GM23338 (cell line): ENCODE measurements around the gene ENOX2. TPM values are rescaled to one million over a fixed set of nuclear protein-coding genes. Genes with fewer than 3 reads are reported as not detected.

ENCODE experiments used
- ATAC-seq: fragments of 200-7000 bp; cut with Tn5 transposase; 3 replicates; pipeline ENCODE4 v1.9.1; 2020
- DNase-seq: peaks from one replicate; pipeline ENCODE4 v3.0.0-alpha.2; 2015; ENCODE audit warnings: low spot score
- H2AFZ ChIP-seq: fragments of 200-600 bp; sonication (generic); 2 replicates; pipeline ENCODE4 v1.8.0; 2016; ENCODE audit warnings: antibody characterized with exemption, mild to moderate bottlenecking, moderate library complexity
- H3F3A ChIP-seq: fragments of 200-600 bp; sonication (generic); replicated peaks from 2 replicates; pipeline ENCODE4 v1.8.0; 2017; ENCODE audit warnings: antibody characterized with exemption, mixed run types, low read depth
- H3K27ac ChIP-seq: fragments of 200-600 bp; sonication (generic); 2 replicates; pipeline ENCODE4 v1.6.1; 2016; ENCODE audit warnings: low read depth
- H3K27me3 ChIP-seq: fragments of 200-600 bp; sonication (generic); 2 replicates; pipeline ENCODE4 v1.8.0; 2016; ENCODE audit warnings: mild to moderate bottlenecking, mixed run types, moderate library complexity; ENCODE audit not compliant: insufficient read depth
- H3K36me3 ChIP-seq: fragments of 200-600 bp; sonication (generic); 2 replicates; pipeline ENCODE4 v1.8.0; 2016; ENCODE audit warnings: mild to moderate bottlenecking; ENCODE audit not compliant: insufficient read depth
- H3K4me1 ChIP-seq: fragments of 200-600 bp; sonication (generic); 2 replicates; pipeline ENCODE4 v1.8.0; 2016; ENCODE audit warnings: mild to moderate bottlenecking, moderate library complexity; ENCODE audit not compliant: insufficient read depth
- H3K4me2 ChIP-seq: fragments of 200-600 bp; sonication (generic); 2 replicates; pipeline ENCODE4 v1.7.1; 2017; ENCODE audit warnings: mixed run types
- H3K4me3 ChIP-seq: fragments of 200-600 bp; sonication (generic); 2 replicates; pipeline ENCODE4 v1.6.1; 2016; ENCODE audit warnings: mixed run types
- H3K79me2 ChIP-seq: fragments of 200-600 bp; sonication (generic); replicated peaks from 2 replicates; pipeline ENCODE4 v1.8.0; 2017; ENCODE audit warnings: mild to moderate bottlenecking; ENCODE audit not compliant: insufficient read depth
- H3K9me2 ChIP-seq: fragments of 200-600 bp; sonication (generic); 2 replicates; pipeline ENCODE4 v1.8.0; 2017; ENCODE audit not compliant: insufficient read depth
- H4K20me1 ChIP-seq: fragments of 200-600 bp; sonication (generic); replicated peaks from 2 replicates; pipeline ENCODE4 v1.8.0; 2017; ENCODE audit warnings: mild to moderate bottlenecking; ENCODE audit not compliant: insufficient read depth
- H3K27ac Mint-ChIP-seq: 2 replicates; pipeline ENCODE4 v1.8.0; 2020; ENCODE audit warnings: inconsistent platforms, mild to moderate bottlenecking, moderate library complexity, mixed read lengths
- H3K27me3 Mint-ChIP-seq: 3 replicates; pipeline ENCODE4 v1.8.0; 2022; ENCODE audit warnings: low read depth, mild to moderate bottlenecking, moderate library complexity, mixed read lengths, inconsistent platforms; ENCODE audit not compliant: insufficient read depth, poor library complexity
- H3K36me3 Mint-ChIP-seq: 3 replicates; pipeline ENCODE4 v1.8.0; 2021; ENCODE audit warnings: low read depth, mild to moderate bottlenecking, inconsistent platforms, moderate library complexity, mixed read lengths
- H3K4me1 Mint-ChIP-seq: 3 replicates; pipeline ENCODE4 v1.8.0; 2020; ENCODE audit warnings: mild to moderate bottlenecking, inconsistent platforms, mixed read lengths
- H3K4me3 Mint-ChIP-seq: 3 replicates; pipeline ENCODE4 v1.8.0; 2021; ENCODE audit warnings: moderate library complexity, mild to moderate bottlenecking, inconsistent platforms, mixed read lengths
- H3K9me3 Mint-ChIP-seq: 3 replicates; pipeline ENCODE4 v1.8.0; 2020; ENCODE audit warnings: moderate library complexity, mild to moderate bottlenecking, inconsistent platforms, mixed read lengths
- CREB1 ChIP-seq: fragments of 250-450 bp; sonication (Bioruptor Pico); IDR thresholded peaks from 2 replicates; pipeline ENCODE4 v1.5.0; 2020; ENCODE audit warnings: low read depth, mild to moderate bottlenecking, moderate library complexity
- CTCF ChIP-seq, 2 experiments: fragments of 200-600 bp in 1 of 2; sonication (generic) in 1 of 2; conservative IDR thresholded peaks; 2 replicates each; pipeline versions ENCODE4 v1.5.1 to v1.6.1; 2016 to 2017; ENCODE audit warnings: antibody characterized with exemption in 2 of 2, low read depth in 2 of 2, mild to moderate bottlenecking in 2 of 2, moderate library complexity in 1 of 2
- ETS1 ChIP-seq: IDR thresholded peaks from 2 replicates; pipeline ENCODE4 v1.6.1; 2016; ENCODE audit warnings: antibody characterized with exemption
- EZH2 ChIP-seq: fragments of 200-600 bp; sonication (generic); IDR thresholded peaks from one replicate; pipeline ENCODE4 v1.8.0; 2017; ENCODE audit warnings: antibody characterized with exemption, mild to moderate bottlenecking, low read depth; ENCODE audit not compliant: unreplicated experiment
- EZH2phosphoT487 ChIP-seq: fragments of 200-600 bp; sonication (generic); IDR thresholded peaks from one replicate; pipeline ENCODE4 v1.8.1; 2018; ENCODE audit warnings: antibody characterized with exemption; ENCODE audit not compliant: unreplicated experiment
- JUNB ChIP-seq: IDR thresholded peaks from one replicate; pipeline ENCODE4 v1.6.1; 2016; ENCODE audit warnings: antibody characterized with exemption; ENCODE audit not compliant: unreplicated experiment
- NANOG ChIP-seq: IDR thresholded peaks from 2 replicates; pipeline ENCODE4 v1.6.1; 2016; ENCODE audit warnings: antibody characterized with exemption, borderline replicate concordance
- POLR2AphosphoS5 ChIP-seq: IDR thresholded peaks from 2 replicates; pipeline ENCODE4 v1.6.1; 2016; ENCODE audit warnings: antibody characterized with exemption, low read depth
- REST ChIP-seq: IDR thresholded peaks from one replicate; pipeline ENCODE4 v1.6.1; 2018; ENCODE audit warnings: antibody characterized with exemption; ENCODE audit not compliant: unreplicated experiment
- STAT1 ChIP-seq: IDR thresholded peaks from one replicate; pipeline ENCODE4 v1.6.1; 2016; ENCODE audit warnings: antibody characterized with exemption; ENCODE audit not compliant: unreplicated experiment
- ZNF114 ChIP-seq: fragments of 250-450 bp; sonication (Bioruptor Pico); IDR thresholded peaks from 2 replicates; pipeline ENCODE4 v1.5.0; 2020; ENCODE audit warnings: mild to moderate bottlenecking, moderate library complexity
- ZNF331 ChIP-seq: fragments of 250-450 bp; sonication (Bioruptor Pico); IDR thresholded peaks from 2 replicates; pipeline ENCODE4 v1.5.0; 2020; ENCODE audit warnings: low read depth, mild to moderate bottlenecking, moderate library complexity
- ZNF462 ChIP-seq: fragments of 250-450 bp; sonication (Bioruptor Pico); IDR thresholded peaks from 2 replicates; pipeline ENCODE4 v1.5.0; 2020; ENCODE audit warnings: mild to moderate bottlenecking, moderate library complexity
- polyA plus RNA-seq: library from polyadenylated mRNA; unstranded; fragments of >200 nt; fragmentation: Nextera tagmentation; extraction: Ambion mirVana; gene quantifications from 2 replicates; pipeline ENCODE4 v1.2.1, GENCODE V29; 2016
- total RNA-seq: library from RNA; depleted of rRNA; stranded (reverse); fragments of >200 nt; shearing (Covaris generic); gene quantifications from 2 replicates; pipeline ENCODE4 v1.2.3, GENCODE V29; 2014

ENOX2 gene
- total and polyA plus RNA-seq, 2 experiments from 2014 or later = 9.6 to 11.2 TPM

GRCh38 chrX:130896802-130897501 lies 6.1 kb downstream of the ENOX2 start:
- H3K4me2 ChIP-seq = no peak overlapping the region
- no peak overlapping the region for H3K27ac ChIP-seq

More at GRCh38 chrX:130896802-130897501, 6.1 kb downstream of the ENOX2 start:
- Histone ChIP-seq H4K20me1 (no peaks in the 10 kb centered on the region), H3K9me2 (no peaks in the 10 kb centered on the region), H3K27me3 (no peaks in the 10 kb centered on the region), H3K4me3 (no peak overlapping the region), H3K4me1 (no peaks in the 10 kb centered on the region), H3K79me2 (no peaks in the 10 kb centered on the region), H2AFZ (no peak overlapping the region), H3K36me3 (no peaks in the 10 kb centered on the region), H3F3A (no peaks in the 10 kb centered on the region)
- ATAC-seq (no peak), DNase-seq (no peak)
- Mint-ChIP-seq H3K27me3 (no peaks in the 10 kb centered on the region), H3K9me3 (no peaks in the 10 kb centered on the region), H3K36me3 (no peaks in the 10 kb centered on the region), H3K4me3 (no peak overlapping the region), H3K4me1 (peaks cover 6% of the 10 kb centered on the region; the same call in 2 of the 3 replicates), H3K27ac (no peak overlapping the region)
- no peak for TF ChIP-seq CTCF (conservative IDR thresholded peaks at IDR 0.05; ENCODE audit: low read depth in 2 of 2)
- TF ChIP-seq ZNF114 (CRISPR knock-in tag) = no peak
- no peak for TF ChIP-seq EZH2
- TF ChIP-seq ZNF331 = no peak
- TF ChIP-seq ZNF462 = no peak
- TF ChIP-seq EZH2phosphoT487 = no peak
- TF ChIP-seq CREB1 (CRISPR knock-in tag) = no peak
- TF ChIP-seq NANOG = no peak
- TF ChIP-seq REST = no peak
- TF ChIP-seq ETS1 = no peak
- TF ChIP-seq POLR2AphosphoS5 = no peak
- TF ChIP-seq STAT1 = no peak
- TF ChIP-seq JUNB = no peak
